Measurements from ENCODE around the gene KDR. TPM values are rescaled to one million over a fixed set of nuclear protein-coding genes. Genes with fewer than 3 reads are reported as not detected.

Gene KDR
- total RNA-seq, 4 donors from 2014 or later, result 5.4 to 12.4 (median 8.3) TPM

DNA sequence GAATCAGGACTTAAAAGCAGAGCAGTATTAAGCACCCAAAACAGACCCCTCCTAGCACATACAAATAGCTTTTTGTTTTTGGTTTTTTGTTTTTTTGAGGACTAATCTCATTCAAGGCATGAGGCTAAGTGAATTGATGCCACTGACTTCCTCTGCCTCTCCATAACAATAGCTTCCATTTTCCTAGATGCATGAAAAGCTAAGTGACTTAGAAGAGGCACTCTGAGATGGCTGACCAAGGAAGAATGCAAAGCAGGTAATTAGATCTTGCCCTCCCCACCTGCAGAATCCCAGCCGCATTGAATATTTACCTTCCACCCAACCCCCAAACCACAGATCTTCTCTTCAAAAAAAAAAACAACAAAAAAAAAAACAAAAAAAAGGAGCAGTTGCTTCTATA is 7.4 kb upstream of the KDR start:
- 70% methylated on average over 1 of the region's 1 CpG for WGBS
- H3K4me1 ChIP-seq, result no peaks in the 10 kb centered on the region
- H3K9me3 ChIP-seq, result no peaks in the 10 kb centered on the region
- no peak overlapping the region for H3K27ac ChIP-seq
- no peaks in the 10 kb centered on the region for H3K36me3 ChIP-seq
- DNase-seq (ENCODE audit: low spot score in 2 of 2), result no peak
- H3K27me3 ChIP-seq, result no peaks in the 10 kb centered on the region
- TF ChIP-seq POLR2AphosphoS5 (IDR thresholded peaks at IDR 0.05) (no peak), EP300 (IDR thresholded peaks at IDR 0.05) (no peak), POLR2A (IDR thresholded peaks at IDR 0.05) (no peak)
- TF ChIP-seq, protein P1, sequence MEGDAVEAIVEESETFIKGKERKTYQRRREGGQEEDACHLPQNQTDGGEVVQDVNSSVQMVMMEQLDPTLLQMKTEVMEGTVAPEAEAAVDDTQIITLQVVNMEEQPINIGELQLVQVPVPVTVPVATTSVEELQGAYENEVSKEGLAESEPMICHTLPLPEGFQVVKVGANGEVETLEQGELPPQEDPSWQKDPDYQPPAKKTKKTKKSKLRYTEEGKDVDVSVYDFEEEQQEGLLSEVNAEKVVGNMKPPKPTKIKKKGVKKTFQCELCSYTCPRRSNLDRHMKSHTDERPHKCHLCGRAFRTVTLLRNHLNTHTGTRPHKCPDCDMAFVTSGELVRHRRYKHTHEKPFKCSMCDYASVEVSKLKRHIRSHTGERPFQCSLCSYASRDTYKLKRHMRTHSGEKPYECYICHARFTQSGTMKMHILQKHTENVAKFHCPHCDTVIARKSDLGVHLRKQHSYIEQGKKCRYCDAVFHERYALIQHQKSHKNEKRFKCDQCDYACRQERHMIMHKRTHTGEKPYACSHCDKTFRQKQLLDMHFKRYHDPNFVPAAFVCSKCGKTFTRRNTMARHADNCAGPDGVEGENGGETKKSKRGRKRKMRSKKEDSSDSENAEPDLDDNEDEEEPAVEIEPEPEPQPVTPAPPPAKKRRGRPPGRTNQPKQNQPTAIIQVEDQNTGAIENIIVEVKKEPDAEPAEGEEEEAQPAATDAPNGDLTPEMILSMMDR (IDR thresholded peaks at IDR 0.05), result no peak
- H3K4me3 ChIP-seq, result no peak overlapping the region

DNA sequence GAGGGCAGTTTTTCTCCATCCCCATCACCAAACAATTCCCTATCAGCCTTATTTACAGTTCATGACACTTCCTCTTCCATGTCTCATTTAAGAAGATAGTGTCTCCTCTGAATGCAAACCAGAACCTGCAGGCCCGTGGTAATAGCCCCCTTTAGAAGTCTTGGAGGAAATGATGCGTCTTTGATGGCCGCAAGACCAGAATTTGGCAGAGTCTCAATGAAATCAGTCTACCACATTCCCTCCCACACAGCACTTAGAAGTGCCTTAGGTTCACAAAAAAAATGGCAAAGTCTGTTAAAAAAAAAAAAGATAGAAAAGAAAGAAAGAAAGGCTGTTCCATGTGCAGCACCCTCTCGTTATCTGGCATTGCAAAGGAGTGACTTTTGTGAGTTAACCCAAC is 2.1 kb upstream of the KDR start:
- Histone ChIP-seq H3K4me3 (no peak overlapping the region), H3K27me3 (peaks cover 33% of the 10 kb centered on the region), H3K4me1 (peaks cover 19% of the 10 kb centered on the region), H3K27ac (no peak overlapping the region), H3K9me3 (no peaks in the 10 kb centered on the region), H3K36me3 (no peaks in the 10 kb centered on the region)
- no peak for TF ChIP-seq POLR2AphosphoS5 (IDR thresholded peaks at IDR 0.05)
- TF ChIP-seq, protein P1 (IDR thresholded peaks at IDR 0.05), result no peak
- TF ChIP-seq EP300 (IDR thresholded peaks at IDR 0.05), result no peak
- no peak for TF ChIP-seq POLR2A (IDR thresholded peaks at IDR 0.05)
- DNase-seq (ENCODE audit: low spot score in 2 of 2), result no peak
- WGBS, result 71% methylated on average over 4 of the region's 4 CpGs

DNA sequence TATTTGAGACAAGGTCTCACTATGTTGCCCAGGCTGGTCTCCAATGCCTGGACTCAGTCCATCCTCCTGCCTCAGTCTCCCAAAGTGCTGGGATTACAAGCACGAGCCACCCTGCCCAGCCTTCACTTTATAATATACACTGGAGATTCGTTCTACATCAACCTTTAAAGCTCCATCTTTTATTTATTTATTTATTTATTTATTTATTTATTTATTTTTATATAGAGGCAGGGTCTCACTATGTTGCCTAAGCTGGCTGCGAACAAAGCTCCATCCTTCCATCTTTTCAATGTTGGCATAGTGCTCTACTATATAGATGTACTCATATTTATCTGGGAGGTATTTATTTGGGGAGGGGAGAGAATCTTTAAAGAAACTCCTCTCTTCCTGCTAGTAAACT is 1.7 kb upstream of the KDR start:
- peaks cover 19% of the 10 kb centered on the region for H3K4me1 ChIP-seq
- H3K27me3 ChIP-seq, result peaks cover 33% of the 10 kb centered on the region
- WGBS, result 87% methylated on average over 3 of the region's 3 CpGs
- no peak overlapping the region for H3K27ac ChIP-seq
- TF ChIP-seq EP300 (IDR thresholded peaks at IDR 0.05) (no peak), POLR2A (IDR thresholded peaks at IDR 0.05) (no peak), POLR2AphosphoS5 (IDR thresholded peaks at IDR 0.05) (no peak)
- TF ChIP-seq, protein P1 (IDR thresholded peaks at IDR 0.05), result no peak
- no peaks in the 10 kb centered on the region for H3K36me3 ChIP-seq
- no peak for DNase-seq (ENCODE audit: low spot score in 2 of 2)
- no peaks in the 10 kb centered on the region for H3K9me3 ChIP-seq
- no peak overlapping the region for H3K4me3 ChIP-seq

DNA sequence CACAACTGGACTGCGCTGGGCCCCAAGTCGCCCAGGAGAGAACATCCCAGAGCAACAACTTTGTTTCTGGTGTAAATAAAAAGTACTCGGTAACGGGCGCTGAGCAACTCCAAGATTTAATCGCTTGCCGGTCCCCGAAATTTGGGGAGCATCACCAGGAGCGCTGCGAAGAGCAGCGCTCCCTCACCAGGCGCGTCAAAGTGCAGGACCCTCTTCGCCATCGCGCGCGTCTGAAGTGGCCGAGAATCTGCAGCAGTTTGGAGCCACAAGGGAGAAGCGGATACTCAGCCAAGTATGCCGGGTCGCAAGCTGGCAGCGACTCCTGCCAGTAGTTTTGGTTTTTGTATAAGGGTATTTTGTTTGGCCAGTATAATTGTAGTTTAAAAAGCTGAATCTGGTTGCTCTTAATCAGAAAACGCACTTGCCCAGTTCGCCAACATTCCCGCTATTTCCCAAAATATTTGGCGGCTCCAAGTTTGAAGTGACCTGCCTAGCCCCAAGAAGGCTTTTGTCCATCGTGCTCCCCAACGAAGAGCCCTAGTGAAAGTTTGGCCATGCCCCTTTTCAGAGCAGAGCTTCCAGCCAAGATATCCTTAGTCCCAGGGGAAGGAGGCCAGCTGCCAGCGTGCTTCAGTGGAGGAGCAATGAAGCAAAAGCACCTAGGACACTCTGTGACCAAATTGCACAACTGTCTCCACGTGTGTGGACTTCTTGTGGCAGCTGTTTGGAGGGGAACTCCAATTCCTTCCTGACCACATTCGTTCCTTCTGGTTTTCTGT is 557 bp upstream of the KDR start:
- H3K9me3 ChIP-seq, result no peaks in the 10 kb centered on the region
- H3K27me3 ChIP-seq, result peaks cover 33% of the 10 kb centered on the region
- 2% methylated on average over 23 of the region's 32 CpGs for WGBS
- TF ChIP-seq EP300 (IDR thresholded peaks at IDR 0.05), result no peak
- no peak for TF ChIP-seq POLR2A (IDR thresholded peaks at IDR 0.05)
- TF ChIP-seq, protein P1 (IDR thresholded peaks at IDR 0.05), result no peak
- no peak for TF ChIP-seq POLR2AphosphoS5 (IDR thresholded peaks at IDR 0.05)
- peaks cover 19% of the 10 kb centered on the region for H3K4me1 ChIP-seq
- H3K36me3 ChIP-seq, result no peaks in the 10 kb centered on the region
- H3K27ac ChIP-seq, result no peak overlapping the region
- no peak for DNase-seq (ENCODE audit: low spot score in 2 of 2)
- peak overlapping the region; percentile 56 for H3K4me3 ChIP-seq

DNA sequence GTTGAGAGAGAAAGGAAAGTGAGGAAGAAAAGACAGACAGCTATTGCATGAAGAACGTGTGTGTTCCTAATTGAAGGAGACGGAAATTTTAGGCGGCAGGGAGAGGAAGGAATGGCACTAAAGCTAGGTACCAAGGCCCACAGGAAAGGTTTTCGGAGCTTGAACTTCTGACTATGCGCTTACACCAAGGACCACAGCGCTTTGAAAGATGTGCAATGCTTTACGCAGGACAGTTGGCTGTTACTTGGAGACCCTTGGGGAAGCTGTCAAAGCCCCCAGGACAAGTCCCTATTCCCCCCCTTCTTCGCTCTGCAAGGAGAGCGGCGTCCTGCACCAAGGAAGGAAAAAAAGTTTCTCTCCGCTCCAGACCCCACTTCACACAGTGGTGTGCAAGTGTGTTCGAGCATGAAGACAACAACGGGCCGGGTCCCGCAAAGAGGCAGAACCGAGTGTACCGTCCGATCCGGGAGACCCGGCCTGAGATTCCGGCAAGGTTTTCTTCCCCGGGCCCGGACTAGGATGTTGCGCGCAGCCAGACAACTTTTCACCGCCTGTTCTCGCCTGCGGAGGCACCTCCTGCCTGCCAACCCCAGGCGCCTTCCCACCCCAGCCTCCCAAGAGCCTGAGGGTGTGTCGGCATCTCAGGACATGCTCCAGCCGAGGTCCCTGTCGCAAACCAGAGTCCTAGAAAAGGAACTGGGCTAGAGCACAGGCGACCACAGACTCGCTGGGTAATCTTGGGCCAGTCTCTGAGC is 896 bp downstream of the KDR start:
- no peaks in the 10 kb centered on the region for H3K36me3 ChIP-seq
- peak overlapping the region; percentile 34 for H3K27ac ChIP-seq
- peaks cover 33% of the 10 kb centered on the region for H3K27me3 ChIP-seq
- no peak for DNase-seq (ENCODE audit: low spot score in 2 of 2)
- H3K4me1 ChIP-seq, result peaks cover 19% of the 10 kb centered on the region
- H3K9me3 ChIP-seq, result no peaks in the 10 kb centered on the region
- H3K4me3 ChIP-seq, result peak overlapping the region; percentile 56
- TF ChIP-seq EP300 (IDR thresholded peaks at IDR 0.05), result no peak
- TF ChIP-seq POLR2AphosphoS5 (IDR thresholded peaks at IDR 0.05), result no peak
- TF ChIP-seq, protein P1 (IDR thresholded peaks at IDR 0.05), result no peak
- TF ChIP-seq POLR2A (IDR thresholded peaks at IDR 0.05), result no peak
- WGBS, result 16% methylated on average over 21 of the region's 34 CpGs

Data from suprapubic skin (tissue), 4 donors.